HCT116 (cell line): ENCODE results near the gene UNC45A. TPM values are rescaled to one million over a fixed set of nuclear protein-coding genes. Genes with fewer than 3 reads are reported as not detected.

Experiments used
- ATAC-seq: fragments of 200-7000 bp; cut with Tn5 transposase; 2 replicates; pipeline ENCODE4 v1.9.1; 2020; ENCODE audit warnings: mild to moderate bottlenecking, moderate library complexity
- BruUV-seq: library from RNA; stranded (reverse); fragments of 400-500 nt; replicated peaks from 2 replicates; lab custom pipeline; 2021; lab: Mats Ljungman, UMichigan
- CTCF ChIA-PET: fragments of 300-600 bp; sonication (Branson Sonifier 250); formaldehyde crosslinking; loops from one replicate; lab custom pipeline; 2021; ENCODE audit warnings: antibody characterized with exemption; lab: Charles Lee
- POLR2A ChIA-PET: fragments of 300-600, 350-600 bp; sonication (Branson Sonifier 250); formaldehyde crosslinking; loops from one replicate; lab custom pipeline; 2021; ENCODE audit warnings: antibody characterized with exemption; lab: Charles Lee
- RAD21 ChIA-PET, 2 experiments: fragments of 300-600 bp; sonication (Branson Sonifier 250); formaldehyde crosslinking; loops; one replicate each; lab custom pipeline; 2023; ENCODE audit warnings: low total read pairs in 2 of 2; ENCODE audit not compliant: uncharacterized antibody in 2 of 2, unreplicated experiment in 2 of 2, low non-redundant PET in 1 of 2; lab: Charles Lee
- DNase-seq: peaks from one replicate; pipeline ENCODE4 v3.0.0-alpha.2; 2010; ENCODE audit warnings: low read depth, low spot score
- H2AFZ ChIP-seq: fragments of 200-600 bp; shearing (Covaris generic), sonication (generic); 2 replicates; pipeline ENCODE4 v1.6.1; 2017; ENCODE audit warnings: low read depth, mixed run types, mixed read lengths, antibody characterized with exemption, low read length; ENCODE audit not compliant: poor library complexity, severe bottlenecking
- H3K27ac ChIP-seq: 2 replicates; pipeline ENCODE4 v1.5.1; 2012; ENCODE audit warnings: low read depth, low read length
- H3K27me3 ChIP-seq: fragments of 200-600 bp; sonication (generic); 2 replicates; pipeline ENCODE4 v1.6.1; 2016; ENCODE audit warnings: mixed run types, low read length, mixed read lengths; ENCODE audit not compliant: insufficient read depth
- H3K36me3 ChIP-seq, 2 experiments: fragments of 200-500 bp in 1 of 2; fragments of 200-600 bp in 1 of 2; sonication (Bioruptor generic) in 1 of 2; sonication (generic) in 1 of 2; 2 replicates each; pipeline versions ENCODE4 v1.5.1 to v1.6.1; 2014 to 2016; ENCODE audit warnings: low read length in 2 of 2, inconsistent platforms in 1 of 2, mixed read lengths in 1 of 2, mixed run types in 1 of 2; ENCODE audit not compliant: insufficient read depth in 2 of 2, control insufficient read depth in 1 of 2
- H3K4me1 ChIP-seq, 2 experiments: fragments of 200-600 bp in 1 of 2; sonication (generic) in 1 of 2; 2 replicates each; pipeline versions ENCODE4 v1.5.1 to v1.6.1; 2012 to 2017; ENCODE audit warnings: low read length in 2 of 2, inconsistent platforms in 1 of 2, mild to moderate bottlenecking in 1 of 2, mixed read lengths in 1 of 2, mixed run types in 1 of 2, moderate library complexity in 1 of 2; ENCODE audit not compliant: insufficient read depth in 2 of 2, control insufficient read depth in 1 of 2
- H3K4me2 ChIP-seq: fragments of 200-600 bp; sonication (generic); 2 replicates; pipeline ENCODE4 v1.6.1; 2017; ENCODE audit warnings: mixed run types, low read length, mixed read lengths
- H3K4me3 ChIP-seq, 2 experiments: fragments of 200-600 bp in 1 of 2; sonication (generic) in 1 of 2; replicated peaks in 1 of 2; 2 replicates each; pipeline ENCODE4 v1.5.1; 2011 to 2016; ENCODE audit warnings: low read length in 2 of 2, control low read depth in 1 of 2, low read depth in 1 of 2, mild to moderate bottlenecking in 1 of 2, mixed read lengths in 1 of 2, mixed run types in 1 of 2
- H3K79me2 ChIP-seq: fragments of 200-600 bp; sonication (generic); 2 replicates; pipeline ENCODE4 v1.6.1; 2017; ENCODE audit warnings: mild to moderate bottlenecking, mixed run types, low read length, moderate library complexity, mixed read lengths; ENCODE audit not compliant: insufficient read depth
- H3K9ac ChIP-seq: fragments of 200-600 bp; sonication (generic); 2 replicates; pipeline ENCODE4 v1.6.1; 2016; ENCODE audit warnings: low read length, mixed read lengths
- H3K9me2 ChIP-seq: fragments of 200-600 bp; sonication (generic), shearing (Covaris generic); 2 replicates; pipeline ENCODE4 v1.6.1; 2017; ENCODE audit warnings: mixed run types, mild to moderate bottlenecking, moderate library complexity; ENCODE audit not compliant: insufficient read depth
- H3K9me3 ChIP-seq, 2 experiments: fragments of 200-500 bp in 1 of 2; fragments of 200-600 bp in 1 of 2; sonication (Bioruptor generic) in 1 of 2; sonication (generic) in 1 of 2; 2 replicates each; pipeline ENCODE4 v1.6.1; 2014 to 2017; ENCODE audit warnings: low read length in 2 of 2, mixed read lengths in 2 of 2, inconsistent platforms in 1 of 2, low read depth in 1 of 2, mild to moderate bottlenecking in 1 of 2, mixed run types in 1 of 2, moderate library complexity in 1 of 2; ENCODE audit not compliant: control insufficient read depth in 1 of 2, insufficient read depth in 1 of 2
- H4K20me1 ChIP-seq: fragments of 200-600 bp; sonication (generic), shearing (Covaris generic); 2 replicates; pipeline ENCODE4 v1.6.1; 2017; ENCODE audit warnings: mixed run types, mild to moderate bottlenecking, moderate library complexity; ENCODE audit not compliant: insufficient read depth
- CBX3 ChIP-seq: IDR thresholded peaks from 2 replicates; pipeline ENCODE4 v1.6.1; 2012; ENCODE audit warnings: low read depth
- CEBPB ChIP-seq: IDR thresholded peaks from 2 replicates; pipeline ENCODE4 v1.6.1; 2012; ENCODE audit warnings: low read depth
- EGR1 ChIP-seq: IDR thresholded peaks from 2 replicates; pipeline ENCODE4 v1.6.1; 2012; ENCODE audit warnings: low read depth
- ELF1 ChIP-seq: IDR thresholded peaks from 2 replicates; pipeline ENCODE4 v1.6.1; 2012; ENCODE audit warnings: low read depth, borderline replicate concordance
- EZH2 ChIP-seq: fragments of 200-600 bp; sonication (generic); IDR thresholded peaks from 2 replicates; pipeline ENCODE4 v1.6.1; 2017; ENCODE audit warnings: antibody characterized with exemption, mixed run types
- EZH2phosphoT487 ChIP-seq: fragments of 200-600 bp; IDR thresholded peaks from 2 replicates; pipeline ENCODE4 v1.6.1; 2018; ENCODE audit warnings: antibody characterized with exemption, borderline replicate concordance
- FOSL1 ChIP-seq: IDR thresholded peaks from 2 replicates; pipeline ENCODE4 v1.6.1; 2012; ENCODE audit warnings: low read depth
- POLR2A ChIP-seq: IDR thresholded peaks from 2 replicates; pipeline ENCODE4 v1.7.0; 2011; ENCODE audit warnings: borderline replicate concordance; ENCODE audit not compliant: insufficient read depth, insufficient read length; ENCODE audit errors: extremely low read depth
- RAD21 ChIP-seq: IDR thresholded peaks from 2 replicates; pipeline ENCODE4 v1.6.1; 2012; ENCODE audit warnings: low read depth, mild to moderate bottlenecking
- SIN3A ChIP-seq: IDR thresholded peaks from 2 replicates; pipeline ENCODE4 v1.6.1; 2012; ENCODE audit warnings: low read depth
- SP1 ChIP-seq: IDR thresholded peaks from 2 replicates; pipeline ENCODE4 v1.6.1; 2012; ENCODE audit warnings: low read depth
- SRF ChIP-seq: IDR thresholded peaks from 2 replicates; pipeline ENCODE4 v1.6.1; 2012; ENCODE audit warnings: low read depth
- TCF7L2 ChIP-seq: IDR thresholded peaks from 2 replicates; pipeline ENCODE4 v1.7.0; 2011; ENCODE audit warnings: borderline replicate concordance, inconsistent platforms; ENCODE audit not compliant: insufficient read depth, insufficient read length; ENCODE audit errors: extremely low read depth
- ZFX ChIP-seq: fragments of 450-650 bp; IDR thresholded peaks from 2 replicates; pipeline ENCODE4 v1.6.1; 2017
- ZNF274 ChIP-seq: fragments of 200-500 bp; sonication (Bioruptor generic); IDR thresholded peaks from 2 replicates; pipeline ENCODE4 v1.6.1; 2014; ENCODE audit warnings: mild to moderate bottlenecking, low read depth, low read length, inconsistent platforms
- intact Hi-C: fragments of 100-400 bp; cut with micrococcal nuclease; formaldehyde crosslinking; loops from 2 replicates; pipeline ENCODE4 v1.10.0; 2022
- total RNA-seq: library from RNA; stranded (reverse); gene quantifications from one replicate; pipeline ENCODE4 v1.2.1, GENCODE V29; 2021; ENCODE audit not compliant: unreplicated experiment
- TF ChIP-seq, protein P1 (sequence below): IDR thresholded peaks from 2 replicates; pipeline ENCODE4 v1.6.1; 2012
- TF ChIP-seq, protein P2 (sequence below): IDR thresholded peaks from 2 replicates; pipeline ENCODE4 v1.6.1; 2012; ENCODE audit warnings: low read depth
- TF ChIP-seq, protein P3 (sequence below): IDR thresholded peaks from 2 replicates; pipeline ENCODE4 v1.6.1; 2011; ENCODE audit warnings: mild to moderate bottlenecking, low read length, moderate library complexity; ENCODE audit not compliant: insufficient replicate concordance; ENCODE audit errors: extremely low read depth
- TF ChIP-seq, protein P4 (sequence below), 3 experiments: fragments of 200-600 bp in 1 of 3; sonication (generic) in 1 of 3; IDR thresholded peaks in 2 of 3; conservative IDR thresholded peaks in 1 of 3; 2 replicates each; pipeline ENCODE4 v1.5.1; 2012 to 2017; ENCODE audit warnings: low read depth in 2 of 3, low read length in 2 of 3, antibody characterized with exemption in 1 of 3, borderline replicate concordance in 1 of 3, control low read depth in 1 of 3, mild to moderate bottlenecking in 1 of 3, mixed read lengths in 1 of 3, mixed run types in 1 of 3, moderate library complexity in 1 of 3; ENCODE audit not compliant: insufficient read depth in 1 of 3
- TF ChIP-seq, protein P5 (sequence below): IDR thresholded peaks from 2 replicates; pipeline ENCODE4 v1.6.1; 2012

The UNC45A gene
- total RNA-seq, 1 experiment from 2014 or later, result 95.4 TPM

DNA sequence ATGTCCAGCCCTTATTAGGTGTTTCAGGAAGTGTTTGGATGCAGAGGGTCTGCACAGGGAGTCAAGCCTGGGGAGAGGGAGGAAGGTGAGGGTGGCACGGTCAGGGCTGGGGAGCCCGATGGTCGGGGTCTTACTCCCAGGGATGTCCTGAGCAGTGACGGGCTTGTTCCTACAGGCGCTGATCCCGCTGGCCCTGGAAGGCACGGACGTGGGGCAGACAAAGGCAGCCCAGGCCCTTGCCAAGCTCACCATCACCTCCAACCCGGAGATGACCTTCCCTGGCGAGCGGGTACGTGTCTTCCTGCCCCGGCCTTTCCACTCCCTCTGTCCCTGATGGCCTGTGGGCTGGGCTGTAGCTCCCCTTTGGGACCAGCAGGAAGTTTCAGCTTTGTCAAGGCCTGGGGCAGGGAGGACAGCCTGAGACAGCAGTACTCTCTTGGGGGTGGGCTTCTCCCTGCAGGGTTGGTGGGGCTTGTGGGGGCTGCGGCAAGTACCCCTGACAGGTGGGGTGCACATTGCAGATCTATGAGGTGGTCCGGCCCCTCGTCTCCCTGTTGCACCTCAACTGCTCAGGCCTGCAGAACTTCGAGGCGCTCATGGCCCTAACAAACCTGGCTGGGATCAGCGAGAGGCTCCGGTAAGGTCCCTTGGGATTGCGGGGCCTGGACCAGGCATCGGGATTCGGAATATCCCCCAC lies 15.0 kb downstream of the UNC45A start:
- Histone ChIP-seq H3K9me2 (no peaks in the 10 kb centered on the region), H3K4me2 (no peak overlapping the region), H3K36me3 (peaks cover 22 to 40% of the 10 kb centered on the region in 2 experiments), H3K9me3 (no peaks in the 10 kb centered on the region), H4K20me1 (no peaks in the 10 kb centered on the region), H3K27ac (no peak overlapping the region), H3K27me3 (no peaks in the 10 kb centered on the region), H3K4me3 (no peak overlapping the region), H3K79me2 (no peaks in the 10 kb centered on the region), H3K9ac (no peak overlapping the region), H2AFZ (no peak overlapping the region), H3K4me1 (peaks cover 5 to 23% of the 10 kb centered on the region in 2 experiments; a peak in 3 of 4 replicates)
- intact Hi-C loops, result no loop called here
- DNase-seq, result no peak
- POLR2A ChIA-PET, result interaction anchor here (1.5 kb wide), 1 partner anchor 15 kb away, joined by 4 read pairs; the partner anchor contains the start of gene UNC45A
- BruUV-seq, result no TSS peak
- TF ChIP-seq EZH2phosphoT487 (no peak), EGR1 (no peak), TCF7L2 (no peak), SIN3A (no peak), ZFX (no peak), CBX3 (no peak), FOSL1 (no peak), ELF1 (no peak), CEBPB (no peak), ZNF274 (no peak), SP1 (no peak), EZH2 (no peak), POLR2A (no peak), RAD21 (no peak), SRF (no peak)
- TF ChIP-seq, protein P1, sequence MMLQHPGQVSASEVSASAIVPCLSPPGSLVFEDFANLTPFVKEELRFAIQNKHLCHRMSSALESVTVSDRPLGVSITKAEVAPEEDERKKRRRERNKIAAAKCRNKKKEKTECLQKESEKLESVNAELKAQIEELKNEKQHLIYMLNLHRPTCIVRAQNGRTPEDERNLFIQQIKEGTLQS, result no peak
- TF ChIP-seq, protein P2, sequence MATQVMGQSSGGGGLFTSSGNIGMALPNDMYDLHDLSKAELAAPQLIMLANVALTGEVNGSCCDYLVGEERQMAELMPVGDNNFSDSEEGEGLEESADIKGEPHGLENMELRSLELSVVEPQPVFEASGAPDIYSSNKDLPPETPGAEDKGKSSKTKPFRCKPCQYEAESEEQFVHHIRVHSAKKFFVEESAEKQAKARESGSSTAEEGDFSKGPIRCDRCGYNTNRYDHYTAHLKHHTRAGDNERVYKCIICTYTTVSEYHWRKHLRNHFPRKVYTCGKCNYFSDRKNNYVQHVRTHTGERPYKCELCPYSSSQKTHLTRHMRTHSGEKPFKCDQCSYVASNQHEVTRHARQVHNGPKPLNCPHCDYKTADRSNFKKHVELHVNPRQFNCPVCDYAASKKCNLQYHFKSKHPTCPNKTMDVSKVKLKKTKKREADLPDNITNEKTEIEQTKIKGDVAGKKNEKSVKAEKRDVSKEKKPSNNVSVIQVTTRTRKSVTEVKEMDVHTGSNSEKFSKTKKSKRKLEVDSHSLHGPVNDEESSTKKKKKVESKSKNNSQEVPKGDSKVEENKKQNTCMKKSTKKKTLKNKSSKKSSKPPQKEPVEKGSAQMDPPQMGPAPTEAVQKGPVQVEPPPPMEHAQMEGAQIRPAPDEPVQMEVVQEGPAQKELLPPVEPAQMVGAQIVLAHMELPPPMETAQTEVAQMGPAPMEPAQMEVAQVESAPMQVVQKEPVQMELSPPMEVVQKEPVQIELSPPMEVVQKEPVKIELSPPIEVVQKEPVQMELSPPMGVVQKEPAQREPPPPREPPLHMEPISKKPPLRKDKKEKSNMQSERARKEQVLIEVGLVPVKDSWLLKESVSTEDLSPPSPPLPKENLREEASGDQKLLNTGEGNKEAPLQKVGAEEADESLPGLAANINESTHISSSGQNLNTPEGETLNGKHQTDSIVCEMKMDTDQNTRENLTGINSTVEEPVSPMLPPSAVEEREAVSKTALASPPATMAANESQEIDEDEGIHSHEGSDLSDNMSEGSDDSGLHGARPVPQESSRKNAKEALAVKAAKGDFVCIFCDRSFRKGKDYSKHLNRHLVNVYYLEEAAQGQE, result no peak
- TF ChIP-seq, protein P3, sequence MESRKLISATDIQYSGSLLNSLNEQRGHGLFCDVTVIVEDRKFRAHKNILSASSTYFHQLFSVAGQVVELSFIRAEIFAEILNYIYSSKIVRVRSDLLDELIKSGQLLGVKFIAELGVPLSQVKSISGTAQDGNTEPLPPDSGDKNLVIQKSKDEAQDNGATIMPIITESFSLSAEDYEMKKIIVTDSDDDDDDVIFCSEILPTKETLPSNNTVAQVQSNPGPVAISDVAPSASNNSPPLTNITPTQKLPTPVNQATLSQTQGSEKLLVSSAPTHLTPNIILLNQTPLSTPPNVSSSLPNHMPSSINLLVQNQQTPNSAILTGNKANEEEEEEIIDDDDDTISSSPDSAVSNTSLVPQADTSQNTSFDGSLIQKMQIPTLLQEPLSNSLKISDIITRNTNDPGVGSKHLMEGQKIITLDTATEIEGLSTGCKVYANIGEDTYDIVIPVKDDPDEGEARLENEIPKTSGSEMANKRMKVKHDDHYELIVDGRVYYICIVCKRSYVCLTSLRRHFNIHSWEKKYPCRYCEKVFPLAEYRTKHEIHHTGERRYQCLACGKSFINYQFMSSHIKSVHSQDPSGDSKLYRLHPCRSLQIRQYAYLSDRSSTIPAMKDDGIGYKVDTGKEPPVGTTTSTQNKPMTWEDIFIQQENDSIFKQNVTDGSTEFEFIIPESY, result no peak
- TF ChIP-seq, protein P4, sequence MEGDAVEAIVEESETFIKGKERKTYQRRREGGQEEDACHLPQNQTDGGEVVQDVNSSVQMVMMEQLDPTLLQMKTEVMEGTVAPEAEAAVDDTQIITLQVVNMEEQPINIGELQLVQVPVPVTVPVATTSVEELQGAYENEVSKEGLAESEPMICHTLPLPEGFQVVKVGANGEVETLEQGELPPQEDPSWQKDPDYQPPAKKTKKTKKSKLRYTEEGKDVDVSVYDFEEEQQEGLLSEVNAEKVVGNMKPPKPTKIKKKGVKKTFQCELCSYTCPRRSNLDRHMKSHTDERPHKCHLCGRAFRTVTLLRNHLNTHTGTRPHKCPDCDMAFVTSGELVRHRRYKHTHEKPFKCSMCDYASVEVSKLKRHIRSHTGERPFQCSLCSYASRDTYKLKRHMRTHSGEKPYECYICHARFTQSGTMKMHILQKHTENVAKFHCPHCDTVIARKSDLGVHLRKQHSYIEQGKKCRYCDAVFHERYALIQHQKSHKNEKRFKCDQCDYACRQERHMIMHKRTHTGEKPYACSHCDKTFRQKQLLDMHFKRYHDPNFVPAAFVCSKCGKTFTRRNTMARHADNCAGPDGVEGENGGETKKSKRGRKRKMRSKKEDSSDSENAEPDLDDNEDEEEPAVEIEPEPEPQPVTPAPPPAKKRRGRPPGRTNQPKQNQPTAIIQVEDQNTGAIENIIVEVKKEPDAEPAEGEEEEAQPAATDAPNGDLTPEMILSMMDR (IDR thresholded peaks at IDR 0.05 in 2 of 3, conservative IDR thresholded peaks at IDR 0.05 in 1 of 3; ENCODE audit: borderline replicate concordance in 1 of 3, insufficient read depth in 1 of 3, low read depth in 2 of 3, low read length in 2 of 3), result no peak
- TF ChIP-seq, protein P5, sequence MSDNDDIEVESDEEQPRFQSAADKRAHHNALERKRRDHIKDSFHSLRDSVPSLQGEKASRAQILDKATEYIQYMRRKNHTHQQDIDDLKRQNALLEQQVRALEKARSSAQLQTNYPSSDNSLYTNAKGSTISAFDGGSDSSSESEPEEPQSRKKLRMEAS, result no peak
- no peak for ATAC-seq
- RAD21 ChIA-PET, result no interaction called here
- CTCF ChIA-PET, result no interaction called here
